ENCODE data around the gene ENO2.

- TF ChIP-seq CTCF (IDR thresholded peaks at IDR 0.05; ENCODE audit: low read length) (no peak), EZH2 (optimal IDR thresholded peaks at IDR 0.05; ENCODE audit: low read depth, low read length) (no peak)
Measured at GRCh38 chr12:6904280-6905276, 9.8 kb upstream of the ENO2 start, which contains the start of gene LRRC23.

Data from MM.1S (cell line).